Adipose tissue (tissue), 3 donors: ENCODE data around the gene DCT. TPM values are rescaled to one million over a fixed set of nuclear protein-coding genes. Genes with fewer than 3 reads are reported as not detected.

ENCODE experiments used
- H3K27ac ChIP-seq: one replicate; pipeline ENCODE4 v1.5.1; 2013; ENCODE audit warnings: low read depth, low read length
- WGBS, 3 donors: extraction: QIAGEN DNeasy Blood & Tissue Kit; methylation state at CpG; one replicate each; pipeline ENCODE4 v1.1.7; 2013; 5-methylcytosine and 5-hydroxymethylcytosine counted together
- polyA plus RNA-seq, 3 donors: library from polyadenylated mRNA; stranded (reverse); fragments of 200-250 nt; gene quantifications; one replicate each; pipeline ENCODE4 v1.2.3, GENCODE V29; 2013
- donor health status: healthy with polysubstance abuse.
- donor health status: Bipolar disorder and iron deficiency.
- donor health status: healthy.

DCT gene
- polyA plus RNA-seq, 3 donors: 0.10 to 0.34 (median 0.24) TPM

GRCh38 chr13:94462670-94463069 lies 16.8 kb downstream of the DCT start:
- 74 to 87% (median 87%) methylated on average over 6 of the region's 6 CpGs for WGBS, 3 donors
- H3K27ac ChIP-seq: no peak overlapping the region

GRCh38 chr13:94459116-94459515 lies 20.4 kb downstream of the DCT start:
- 84 to 92% (median 90%) methylated on average over 1 of the region's 1 CpG for WGBS, 3 donors
- H3K27ac ChIP-seq: no peak overlapping the region

DNA sequence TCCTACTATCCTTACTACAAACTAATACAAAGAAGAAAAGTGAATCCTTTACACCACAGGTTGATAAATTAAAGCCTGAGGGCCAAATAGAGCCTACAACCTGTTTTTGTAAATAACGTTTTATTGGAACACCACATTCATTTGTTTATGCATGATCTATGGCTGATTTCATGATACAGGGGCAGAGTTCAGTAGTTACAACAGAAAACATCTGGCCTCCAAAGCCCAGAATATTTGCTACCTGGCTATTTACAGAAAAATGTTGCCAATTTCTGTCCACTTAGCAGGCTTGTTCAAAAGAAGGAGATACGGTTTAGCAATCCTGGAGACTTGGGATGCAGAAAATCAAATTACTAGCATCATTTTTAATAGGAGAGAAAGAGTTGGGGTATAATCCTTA lies 24.1 kb downstream of the DCT start:
- no peak overlapping the region for H3K27ac ChIP-seq
- WGBS, 3 donors: 46 to 65% (median 57%) methylated on average over 2 of the region's 2 CpGs

DNA sequence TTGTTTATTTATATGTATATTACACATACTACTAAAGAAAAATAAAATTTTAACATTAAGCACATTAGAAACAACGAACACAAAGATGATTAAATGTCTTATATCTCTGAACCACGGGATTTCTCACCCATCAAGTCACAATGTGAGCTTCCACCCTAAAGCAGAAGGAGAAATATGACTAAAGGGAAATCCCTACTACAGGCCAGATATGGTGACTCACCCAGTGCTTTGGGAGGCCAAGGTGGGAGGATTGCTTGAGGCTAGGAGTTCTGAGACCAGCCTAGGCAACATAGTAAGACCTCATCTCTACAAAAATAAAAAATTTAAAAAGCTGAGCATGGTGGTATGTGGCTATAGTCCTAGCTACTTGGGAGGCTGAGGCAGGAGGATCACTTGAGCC lies 24.6 kb downstream of the DCT start:
- no peak overlapping the region for H3K27ac ChIP-seq
- 68 to 83% (median 70%) methylated on average over 2 of the region's 2 CpGs for WGBS, 3 donors

DNA sequence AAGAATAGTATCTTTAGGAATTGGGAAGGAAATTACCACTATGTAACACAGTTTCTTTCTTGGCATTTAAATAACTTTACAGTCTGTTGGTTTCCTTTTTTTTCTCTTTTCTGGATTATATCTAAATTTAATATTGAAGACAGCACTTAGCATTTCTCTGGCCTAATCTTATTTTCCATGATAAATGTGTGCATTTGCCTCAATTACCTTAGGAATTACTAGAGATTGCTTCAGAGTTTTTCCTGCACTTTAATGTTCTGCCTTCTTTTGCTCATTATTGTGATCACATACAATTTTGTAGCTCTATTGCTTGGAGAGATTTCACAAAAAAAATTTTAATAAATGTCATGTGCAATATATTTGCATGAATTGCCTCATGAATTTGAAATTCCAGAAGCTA lies 25.1 kb downstream of the DCT start:
- no peak overlapping the region for H3K27ac ChIP-seq

GRCh38 chr13:94444826-94445225 lies 34.7 kb downstream of the DCT start:
- H3K27ac ChIP-seq: no peak overlapping the region

DNA sequence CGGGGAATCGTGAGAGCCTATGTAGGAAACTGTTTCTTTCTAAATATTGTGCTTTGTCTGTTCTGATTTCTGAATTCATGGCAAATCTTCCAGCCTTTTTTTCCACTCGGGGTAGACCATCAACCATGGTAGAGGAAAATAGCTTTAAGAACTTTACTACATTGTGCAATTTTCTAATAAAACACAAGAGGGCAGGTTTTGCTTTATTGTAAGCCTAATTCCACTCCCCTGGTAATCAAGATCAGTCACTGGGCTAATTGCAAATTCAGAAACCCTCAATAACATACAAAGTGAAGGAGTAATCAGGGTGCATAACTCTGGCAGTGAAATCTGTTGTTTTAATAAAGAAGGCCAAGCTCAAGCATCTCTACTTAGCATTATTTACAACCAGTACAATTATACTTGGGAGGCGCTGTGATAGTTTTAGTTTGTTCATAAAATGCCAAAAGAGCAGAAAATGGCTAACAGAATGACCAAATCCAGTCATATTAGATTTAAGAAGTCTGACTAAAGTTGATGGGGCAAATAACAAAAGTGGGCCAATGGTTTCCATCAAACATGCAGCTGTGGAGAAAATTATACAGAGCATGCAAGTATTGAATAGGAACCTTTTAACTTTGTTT lies 43.8 kb downstream of the DCT start:
- H3K27ac ChIP-seq: no peak overlapping the region

DNA sequence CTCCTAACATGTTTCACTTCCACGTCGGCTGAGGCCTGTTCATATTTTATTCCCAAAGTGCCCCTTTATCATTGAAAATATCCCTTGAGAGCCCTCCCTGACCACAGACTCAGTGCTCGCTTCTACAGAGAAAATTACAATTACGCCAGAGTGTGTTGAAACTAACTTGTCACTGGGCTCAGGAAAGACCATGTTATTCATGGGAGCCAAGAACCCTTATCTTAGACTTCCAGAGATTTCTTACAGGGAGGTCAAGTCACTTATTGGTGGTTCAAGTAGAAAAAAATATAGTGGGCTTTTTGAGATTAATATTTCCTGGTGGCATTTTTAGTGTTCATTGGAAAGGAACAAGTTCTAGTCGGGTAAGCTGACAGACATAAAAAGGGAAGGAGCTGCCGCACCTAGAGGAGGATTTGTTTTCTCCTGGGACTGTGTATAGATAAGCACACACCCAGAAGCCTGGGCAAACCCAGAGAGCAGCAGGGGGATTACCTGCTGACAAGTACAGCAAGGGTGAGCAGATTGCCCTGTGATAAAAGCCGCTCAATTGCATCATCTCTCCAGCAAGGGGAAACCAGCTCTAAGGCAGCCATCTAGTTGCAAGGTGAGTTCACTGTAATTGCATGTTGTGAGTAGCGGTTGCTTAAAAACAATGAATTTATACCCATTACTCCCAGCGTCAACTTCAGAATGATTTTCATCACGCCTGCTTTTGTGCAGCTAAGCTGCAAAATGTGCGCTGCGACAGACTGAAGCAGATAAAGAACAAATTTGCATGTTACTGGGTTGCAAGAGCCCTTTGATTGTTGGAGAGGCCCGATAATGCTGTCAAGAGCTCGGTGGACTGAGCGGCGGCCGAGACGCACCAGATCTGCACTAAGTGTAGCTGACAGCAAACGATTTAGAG lies 46.2 kb downstream of the DCT start:
- H3K27ac ChIP-seq: no peak overlapping the region
- 56 to 61% (median 58%) methylated on average over 19 of the region's 19 CpGs for WGBS, 3 donors

More for the DNA sequence above, 43.8 kb downstream of the DCT start:
- WGBS, 3 donors: 34 to 45% (median 44%) methylated on average over 4 of the region's 4 CpGs

DNA sequence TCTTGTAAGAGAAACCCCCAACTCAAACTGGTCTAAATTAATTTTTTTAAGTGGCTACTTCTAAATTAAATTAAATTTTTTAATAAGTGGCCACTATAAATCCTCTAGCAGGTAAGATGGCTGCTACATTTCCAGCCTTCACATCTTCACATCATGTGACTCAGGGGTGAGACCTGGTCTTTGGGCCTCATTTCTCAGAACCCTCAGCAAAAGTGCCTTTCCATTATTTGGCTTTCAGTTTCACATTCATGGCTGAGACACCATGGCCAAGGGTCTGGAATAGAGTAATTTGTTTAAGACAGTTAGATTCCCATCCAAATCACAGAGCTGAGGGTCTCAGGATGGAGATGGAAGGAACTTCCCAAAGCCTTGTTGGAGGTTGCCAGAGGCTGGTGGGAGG lies 47.5 kb downstream of the DCT start:
- no peak overlapping the region for H3K27ac ChIP-seq

DNA sequence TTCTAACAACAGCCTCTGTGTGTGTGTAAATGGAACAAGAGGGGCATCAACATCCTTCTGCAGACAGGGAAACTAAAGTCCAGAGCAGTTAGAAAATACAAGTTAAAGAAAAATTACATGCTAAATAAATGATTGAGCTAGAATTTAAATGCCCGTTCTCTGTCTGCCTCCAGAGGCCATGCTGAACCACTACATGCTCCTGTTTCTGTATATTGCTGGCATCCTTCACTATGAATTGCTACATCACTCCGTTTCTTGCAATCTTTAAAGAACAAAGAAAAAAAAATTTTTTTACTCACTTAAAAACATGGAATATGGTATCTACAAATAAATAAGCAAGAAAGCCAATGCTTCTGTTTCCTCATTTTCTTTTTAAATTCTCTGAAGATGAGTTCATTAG lies 47.9 kb downstream of the DCT start:
- H3K27ac ChIP-seq: no peak overlapping the region
- WGBS, 3 donors: 62 to 80% (median 71%) methylated on average over 2 of the region's 2 CpGs

DNA sequence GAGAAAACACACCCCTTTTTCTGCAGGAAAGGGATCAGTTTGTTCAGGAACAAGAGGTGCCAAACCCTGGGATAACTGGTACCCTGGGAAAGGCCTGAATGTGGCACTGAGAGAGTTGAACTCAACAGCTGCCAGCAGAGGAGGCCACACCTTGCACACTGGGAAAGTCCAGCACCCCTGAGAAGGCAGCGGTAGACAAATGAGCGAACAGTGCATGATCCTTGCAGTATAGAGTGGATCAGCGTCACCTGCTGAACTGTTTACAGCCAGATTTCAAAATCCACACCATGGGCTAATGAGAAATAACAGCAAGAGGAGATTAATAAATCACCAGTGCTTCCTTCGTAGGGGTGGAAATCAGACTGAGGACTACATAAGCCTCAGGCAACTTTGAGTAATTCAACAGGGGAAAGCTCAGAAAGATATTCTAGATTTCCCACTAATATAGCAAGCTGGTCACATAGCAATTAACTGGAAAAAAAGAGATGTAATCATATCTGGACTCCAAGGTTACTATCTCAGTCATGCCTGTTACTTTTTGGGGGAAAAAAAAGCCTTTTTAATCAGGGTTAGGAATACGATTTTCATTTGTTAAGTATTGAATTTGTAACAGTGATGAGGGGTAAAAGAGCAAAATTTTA lies 52.0 kb downstream of the DCT start:
- WGBS, 3 donors: 69 to 76% (median 71%) methylated on average over 5 of the region's 5 CpGs

GRCh38 chr13:94419925-94420305 lies 59.6 kb downstream of the DCT start:
- WGBS, 3 donors: 0 to 25% (median 10%) methylated on average over 1 of the region's 1 CpG
- no peak overlapping the region for H3K27ac ChIP-seq

More for the DNA sequence above, 52.0 kb downstream of the DCT start:
- no peak overlapping the region for H3K27ac ChIP-seq

DNA sequence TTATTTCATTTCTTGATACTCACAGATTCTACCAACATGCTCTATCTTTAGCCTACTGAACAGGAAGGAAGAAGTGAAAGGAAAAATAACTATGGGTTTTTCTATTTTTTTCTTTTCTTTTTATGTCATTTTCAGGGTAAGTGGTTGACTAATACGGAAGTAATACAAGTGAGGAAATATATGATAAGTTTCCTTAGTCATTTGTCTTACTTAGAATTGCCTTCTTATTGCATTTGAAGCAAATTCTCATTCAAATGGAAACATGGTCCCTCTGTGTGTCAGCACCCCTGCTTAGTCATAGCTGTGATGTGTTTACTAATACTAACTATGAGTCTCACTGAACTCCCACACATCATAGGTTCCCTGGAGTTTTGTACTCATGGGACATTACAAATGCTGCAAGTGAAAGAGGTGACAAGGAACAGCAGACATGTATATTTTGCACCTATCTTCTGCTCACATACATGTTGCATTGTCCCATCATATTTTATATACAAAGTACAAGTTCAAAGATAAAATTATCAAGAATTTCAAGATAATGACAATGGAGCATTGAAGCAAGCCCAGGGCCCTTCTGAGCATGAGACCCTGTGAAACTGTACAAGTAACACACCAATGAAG lies 60.1 kb downstream of the DCT start:
- WGBS, 3 donors: 33 to 58% (median 38%) methylated on average over 1 of the region's 1 CpG
- H3K27ac ChIP-seq: no peak overlapping the region

- H3K27ac ChIP-seq: no peak overlapping the region
These were observed 62.2 kb downstream of the DCT start for GRCh38 chr13:94417294-94417693.

DNA sequence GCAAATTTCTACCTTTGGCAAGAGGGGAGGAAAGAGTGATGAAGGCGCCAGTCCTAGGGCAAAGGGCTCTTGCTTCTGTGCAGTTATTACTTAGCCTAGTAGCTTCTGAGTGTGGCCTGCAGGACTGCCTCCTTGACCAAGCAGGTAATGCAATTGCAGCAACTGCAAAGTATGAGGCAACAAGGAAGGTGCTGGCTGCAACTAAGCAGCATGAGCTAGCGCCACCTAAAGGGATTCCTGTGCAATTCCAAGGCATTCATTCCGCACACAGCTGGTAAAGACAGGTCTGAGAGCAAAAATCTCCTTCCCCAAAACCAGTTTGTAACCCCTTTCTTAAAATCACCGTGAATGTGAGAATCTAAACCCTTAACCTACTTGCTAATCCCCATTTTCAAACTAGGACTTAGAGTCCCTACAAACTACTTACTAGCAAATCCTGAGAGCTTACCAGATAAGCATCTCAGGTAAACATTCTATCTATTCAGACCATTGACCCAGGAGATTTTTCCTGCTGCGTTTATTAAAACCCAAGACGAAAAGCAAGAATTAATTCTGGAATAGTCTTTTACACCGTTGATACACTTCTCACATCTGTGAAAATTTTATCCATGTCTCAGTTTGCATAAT lies 62.9 kb downstream of the DCT start:
- 51 to 65% (median 61%) methylated on average over 7 of the region's 7 CpGs for WGBS, 3 donors
- H3K27ac ChIP-seq: no peak overlapping the region

DNA sequence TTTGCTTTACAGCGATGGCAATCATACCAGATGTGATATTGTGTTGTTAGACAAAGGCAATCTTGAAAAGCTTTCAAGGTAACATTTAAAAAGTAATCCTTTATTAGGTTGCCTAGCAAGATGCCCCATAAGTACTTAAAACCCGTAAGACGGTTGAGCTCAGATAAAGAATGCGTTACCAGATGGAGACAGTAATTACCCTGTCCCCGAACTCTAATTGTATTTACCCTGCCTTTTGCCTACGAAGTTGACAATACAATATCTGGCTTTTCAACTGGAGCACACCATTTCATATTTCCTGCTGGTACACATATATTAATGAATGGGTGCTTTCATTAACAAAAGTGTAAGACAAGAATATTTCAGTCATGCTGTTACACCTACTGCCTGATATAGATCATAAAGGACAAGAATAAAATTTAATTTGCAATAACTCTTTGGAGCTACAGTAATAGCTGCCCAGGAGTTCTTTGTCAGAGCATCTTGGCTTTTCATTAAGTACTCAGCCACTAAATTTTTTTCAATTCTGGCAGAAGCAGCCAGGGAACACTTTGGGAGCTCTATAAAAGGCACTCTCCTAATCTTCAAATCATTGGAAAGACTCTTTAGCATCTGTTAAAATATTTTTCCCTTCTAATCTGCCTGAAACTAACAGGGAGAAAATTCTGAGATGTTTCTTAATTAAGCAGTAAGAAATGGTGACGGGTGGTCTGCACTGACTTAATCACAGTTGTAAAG lies 63.8 kb downstream of the DCT start:
- WGBS, 3 donors: 34 to 80% (median 61%) methylated on average over 7 of the region's 7 CpGs
- H3K27ac ChIP-seq: no peak overlapping the region

DNA sequence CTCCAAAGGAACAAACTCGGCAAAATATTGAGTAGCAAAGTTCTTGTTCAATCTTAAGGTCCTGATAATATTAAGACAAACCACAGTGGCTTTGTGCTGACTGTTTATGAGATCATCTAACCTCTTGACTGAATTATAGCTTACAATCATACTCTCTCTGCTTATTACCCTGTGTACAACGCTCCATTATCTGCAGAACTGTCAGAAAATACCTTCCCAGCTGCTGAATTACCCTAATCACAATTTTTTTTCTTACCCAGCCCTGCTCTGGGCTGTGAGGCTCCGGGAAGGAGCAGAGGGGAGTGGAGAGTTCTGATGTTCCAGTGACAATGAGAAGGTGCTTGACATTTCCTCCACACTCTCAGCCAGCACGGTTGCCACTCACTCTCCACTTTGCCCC lies 64.8 kb downstream of the DCT start:
- H3K27ac ChIP-seq: no peak overlapping the region
- WGBS, 3 donors: 22 to 45% (median 40%) methylated on average over 4 of the region's 4 CpGs

DNA sequence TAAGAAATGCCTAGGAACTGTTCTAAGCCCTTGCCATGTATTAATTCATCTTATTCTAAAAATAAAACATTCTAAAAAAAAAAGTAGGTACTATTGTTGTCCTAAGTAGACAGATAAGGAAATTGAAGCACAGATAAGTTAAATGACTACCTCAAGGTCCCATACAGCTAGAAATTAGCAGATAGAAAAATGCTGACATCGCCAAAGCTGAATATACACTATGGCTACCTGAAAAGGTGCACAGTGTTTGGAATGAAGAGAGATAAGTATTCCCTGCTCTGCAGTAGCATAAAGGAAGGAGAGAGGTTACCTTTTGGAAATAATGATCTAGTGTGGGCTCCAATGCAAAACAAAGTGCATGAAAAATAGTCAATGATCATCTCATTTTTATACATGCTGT lies 65.3 kb downstream of the DCT start:
- WGBS, 3 donors: 50 to 97% (median 94%) methylated on average over 1 of the region's 1 CpG
- no peak overlapping the region for H3K27ac ChIP-seq
